B cell (primary cell): Measurements from ENCODE around the gene CATSPERD. TPM values are rescaled to one million over a fixed set of nuclear protein-coding genes. Genes with fewer than 3 reads are reported as not detected.

Experiments
- ATAC-seq: fragments of 200-7000 bp; cut with Tn5 transposase; one replicate; pipeline ENCODE4 v1.10.0; 2021; ENCODE audit warnings: low read depth, mild to moderate bottlenecking, moderate number of reproducible peaks, moderate library complexity
- CTCF ChIA-PET: fragments of 350-600 bp; sonication (Branson Sonifier 250); formaldehyde crosslinking; loops from one replicate; lab custom pipeline; 2021; ENCODE audit warnings: antibody characterized with exemption, inconsistent platforms; lab: Charles Lee
- POLR2A ChIA-PET: fragments of 350-600 bp; sonication (Branson Sonifier 250); formaldehyde crosslinking; loops from one replicate; lab custom pipeline; 2021; ENCODE audit warnings: antibody characterized with exemption; lab: Charles Lee
- DNase-seq: peaks from one replicate; pipeline ENCODE4 v3.0.0; 2013
- H2AFZ ChIP-seq: 2 replicates; pipeline ENCODE4 v1.6.1; 2012; ENCODE audit warnings: mild to moderate bottlenecking, low read depth, low read length; ENCODE audit not compliant: insufficient read depth, poor library complexity, severe bottlenecking
- H3K27ac ChIP-seq, 2 donors: 1 replicate in 1 of 2; 2 replicates in 1 of 2; pipeline ENCODE4 v1.5.1; 2012 to 2013; ENCODE audit warnings: low read length in 2 of 2, mild to moderate bottlenecking in 2 of 2, moderate library complexity in 1 of 2
- H3K27me3 ChIP-seq, 4 experiments: fragments of 200-600 bp in 1 of 4; sonication (generic) in 1 of 4; replicated peaks in 1 of 4; 1 replicate in 2 of 4; 2 replicates in 2 of 4; pipeline versions ENCODE4 v1.6.1 to v1.7.0; 2013 to 2016; ENCODE audit warnings: low read length in 3 of 4, mild to moderate bottlenecking in 2 of 4, mixed read lengths in 1 of 4, moderate library complexity in 1 of 4; ENCODE audit not compliant: insufficient read depth in 4 of 4, control insufficient read depth in 3 of 4; ENCODE audit errors: control extremely low read depth in 1 of 4
- H3K36me3 ChIP-seq, 2 experiments: replicated peaks in 1 of 2; 1 replicate in 1 of 2; 2 replicates in 1 of 2; pipeline versions ENCODE4 v1.6.1 to v1.7.1; 2013; ENCODE audit warnings: low read length in 1 of 2; ENCODE audit not compliant: insufficient read depth in 2 of 2, control insufficient read depth in 1 of 2; ENCODE audit errors: control extremely low read depth in 1 of 2, extremely low read depth in 1 of 2
- H3K4me1 ChIP-seq, 2 donors: fragments of 200-600 bp in 1 of 2; sonication (generic) in 1 of 2; 1 replicate in 1 of 2; 2 replicates in 1 of 2; pipeline versions ENCODE4 v1.5.1 to v1.6.1; 2013 to 2017; ENCODE audit warnings: low read length in 2 of 2; ENCODE audit not compliant: control insufficient read depth in 2 of 2, insufficient read depth in 2 of 2
- H3K4me2 ChIP-seq: replicated peaks from 2 replicates; pipeline ENCODE3; 2012; ENCODE audit warnings: mild to moderate bottlenecking, low read depth, low read length; ENCODE audit not compliant: poor library complexity, severe bottlenecking
- H3K4me3 ChIP-seq, 5 experiments: fragments of 200-600 bp in 1 of 5; sonication (generic) in 1 of 5; 1 replicate in 3 of 5; 2 replicates in 2 of 5; pipeline versions ENCODE4 v1.5.1 to v1.7.0; 2011 to 2016; ENCODE audit warnings: low read length in 4 of 5, mild to moderate bottlenecking in 4 of 5, low read depth in 2 of 5, control low read depth in 1 of 5, moderate library complexity in 1 of 5; ENCODE audit not compliant: insufficient read depth in 1 of 5; ENCODE audit errors: control extremely low read depth in 1 of 5, extremely low read depth in 1 of 5
- H3K79me2 ChIP-seq: fragments of 200-600 bp; sonication (generic); one replicate; pipeline ENCODE4 v1.6.0; 2016; ENCODE audit warnings: low read length; ENCODE audit not compliant: control insufficient read depth, insufficient read depth
- H3K9ac ChIP-seq: fragments of 200-600 bp; sonication (generic); 2 replicates; pipeline ENCODE4 v1.6.1; 2017; ENCODE audit warnings: mild to moderate bottlenecking, low read length, moderate library complexity
- H3K9me3 ChIP-seq, 3 donors: one replicate each; pipeline versions ENCODE4 v1.6.1 to v1.7.1; 2013; ENCODE audit warnings: low read length in 2 of 3; ENCODE audit not compliant: control insufficient read depth in 2 of 3, insufficient read depth in 1 of 3; ENCODE audit errors: control extremely low read depth in 1 of 3
- H4K20me1 ChIP-seq: 2 replicates; pipeline ENCODE4 v1.6.0; 2012; ENCODE audit warnings: mild to moderate bottlenecking, low read length; ENCODE audit not compliant: insufficient read depth, control insufficient read depth, poor library complexity, severe bottlenecking
- H3K27ac Mint-ChIP-seq: one replicate; pipeline ENCODE4 v1.8.0; 2021; ENCODE audit warnings: mixed read lengths
- H3K27me3 Mint-ChIP-seq: one replicate; pipeline ENCODE4 v1.8.0; 2021; ENCODE audit warnings: mixed read lengths
- H3K4me1 Mint-ChIP-seq: one replicate; pipeline ENCODE4 v1.8.0; 2021; ENCODE audit warnings: mixed read lengths
- H3K4me3 Mint-ChIP-seq: one replicate; pipeline ENCODE4 v1.8.0; 2021; ENCODE audit warnings: mixed read lengths
- H3K9me3 Mint-ChIP-seq: one replicate; pipeline ENCODE4 v1.8.0; 2022; ENCODE audit warnings: mixed read lengths; ENCODE audit not compliant: insufficient read depth
- EZH2 ChIP-seq: IDR thresholded peaks from 2 replicates; pipeline ENCODE4 v1.6.1; 2012; ENCODE audit warnings: borderline replicate concordance, low read depth, mild to moderate bottlenecking, moderate library complexity, low read length; ENCODE audit not compliant: insufficient read depth, poor library complexity, severe bottlenecking
- WGBS: methylation state at CpG from one replicate; pipeline ENCODE4 v1.1.5; 2013; ENCODE audit warnings: missing lambda C conversion rate; ENCODE audit not compliant: insufficient coverage; 5-methylcytosine and 5-hydroxymethylcytosine counted together
- intact Hi-C: fragments of 100-400 bp; cut with micrococcal nuclease; formaldehyde crosslinking; loops from one replicate; pipeline ENCODE4 v1.10.0; 2022
- polyA plus RNA-seq: library from polyadenylated mRNA; depleted of rRNA; stranded (reverse); fragments of >200 nt; gene quantifications from 2 replicates; pipeline ENCODE4 v1.2.3, GENCODE V29; 2012
- total RNA-seq, 2 donors: library from RNA; stranded (reverse); fragments of 120-200 nt in 1 of 2; gene quantifications; 1 replicate in 1 of 2; 2 replicates in 1 of 2; pipeline versions ENCODE4 v1.2.3 to v1.2.4, GENCODE V29; 2013 to 2022
- TF ChIP-seq, protein P1 (sequence below): fragments of 200-600 bp; IDR thresholded peaks from one replicate; pipeline ENCODE4 v1.8.0; 2022; ENCODE audit warnings: antibody characterized with exemption, mild to moderate bottlenecking

The CATSPERD gene
- total and polyA plus RNA-seq, 2 donors (not counting 1 experiment from before 2014, with no cell fraction given) = not detected

DNA sequence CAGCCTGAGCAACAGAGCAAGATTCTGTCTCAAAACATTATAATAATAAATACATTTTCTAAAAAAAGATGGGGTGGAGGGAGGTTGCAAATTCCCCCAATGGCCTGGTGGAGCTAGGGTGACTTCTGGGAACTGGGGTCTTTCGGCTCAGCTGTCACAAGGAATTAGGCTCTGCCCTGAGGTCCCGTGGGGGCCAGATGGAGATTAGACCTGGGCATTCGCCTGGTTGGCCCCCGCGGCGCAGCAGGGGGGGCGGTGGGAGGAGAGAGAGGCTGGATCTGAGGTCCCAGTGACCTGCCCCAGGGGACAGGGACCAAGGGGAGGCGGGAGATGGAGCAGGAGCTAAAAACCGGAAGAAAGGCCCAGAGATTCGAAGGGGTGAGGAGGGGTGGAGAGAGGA, 104.3 kb downstream of the CATSPERD start:
- H3K27ac Mint-ChIP-seq = no peak overlapping the region
- POLR2A ChIA-PET = no interaction called here

DNA sequence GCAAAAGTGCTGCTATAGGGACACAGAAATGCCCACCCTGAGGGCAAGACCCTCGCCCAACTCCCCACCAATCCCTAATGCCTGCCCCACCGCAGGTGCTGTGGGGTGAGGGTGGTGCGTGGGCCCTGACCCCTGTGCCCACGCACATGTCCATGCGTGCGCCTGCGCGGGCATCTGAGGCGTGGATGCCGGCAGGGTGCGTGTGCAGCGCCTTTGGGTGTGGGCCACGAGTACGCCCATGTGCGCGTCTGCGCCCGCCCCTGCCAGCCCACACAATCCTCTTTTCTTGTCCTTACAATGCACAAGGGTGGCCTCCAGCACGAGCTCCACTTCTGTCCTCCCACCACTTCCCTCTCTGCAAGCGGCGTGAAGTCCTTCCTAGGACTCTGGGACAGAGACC, 104.7 kb downstream of the CATSPERD start:
- CTCF ChIA-PET = no interaction called here
- WGBS = 96% methylated on average over 19 of the region's 21 CpGs
- Histone ChIP-seq H3K36me3 (no peaks in the 10 kb centered on the region), H3K4me3 (no peak overlapping the region), H3K4me1 (peaks cover 16 to 30% of the 10 kb centered on the region in 2 donors), H3K4me2 (no peak overlapping the region), H3K79me2 (no peaks in the 10 kb centered on the region), H3K27me3 (peaks cover 0 to 25% (median 7%) of the 10 kb centered on the region in 4 experiments), H2AFZ (no peak overlapping the region), H3K27ac (no peak overlapping the region), H3K9ac (no peak overlapping the region), H4K20me1 (no peaks in the 10 kb centered on the region), H3K9me3 (peaks cover 0 to 62% (median 0%) of the 10 kb centered on the region in 3 donors)
- intact Hi-C loops = no loop called here
- H3K4me3 Mint-ChIP-seq = no peak overlapping the region
- POLR2A ChIA-PET = no interaction called here
- peaks cover 18% of the 10 kb centered on the region for H3K4me1 Mint-ChIP-seq
- TF ChIP-seq EZH2 = no peak
- TF ChIP-seq, protein P1, sequence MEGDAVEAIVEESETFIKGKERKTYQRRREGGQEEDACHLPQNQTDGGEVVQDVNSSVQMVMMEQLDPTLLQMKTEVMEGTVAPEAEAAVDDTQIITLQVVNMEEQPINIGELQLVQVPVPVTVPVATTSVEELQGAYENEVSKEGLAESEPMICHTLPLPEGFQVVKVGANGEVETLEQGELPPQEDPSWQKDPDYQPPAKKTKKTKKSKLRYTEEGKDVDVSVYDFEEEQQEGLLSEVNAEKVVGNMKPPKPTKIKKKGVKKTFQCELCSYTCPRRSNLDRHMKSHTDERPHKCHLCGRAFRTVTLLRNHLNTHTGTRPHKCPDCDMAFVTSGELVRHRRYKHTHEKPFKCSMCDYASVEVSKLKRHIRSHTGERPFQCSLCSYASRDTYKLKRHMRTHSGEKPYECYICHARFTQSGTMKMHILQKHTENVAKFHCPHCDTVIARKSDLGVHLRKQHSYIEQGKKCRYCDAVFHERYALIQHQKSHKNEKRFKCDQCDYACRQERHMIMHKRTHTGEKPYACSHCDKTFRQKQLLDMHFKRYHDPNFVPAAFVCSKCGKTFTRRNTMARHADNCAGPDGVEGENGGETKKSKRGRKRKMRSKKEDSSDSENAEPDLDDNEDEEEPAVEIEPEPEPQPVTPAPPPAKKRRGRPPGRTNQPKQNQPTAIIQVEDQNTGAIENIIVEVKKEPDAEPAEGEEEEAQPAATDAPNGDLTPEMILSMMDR = no peak
- no peaks in the 10 kb centered on the region for H3K9me3 Mint-ChIP-seq
- ATAC-seq (no peak), DNase-seq (no peak)
- peaks cover 6% of the 10 kb centered on the region for H3K27me3 Mint-ChIP-seq
- H3K27ac Mint-ChIP-seq = no peak overlapping the region

More for the DNA sequence above, 104.3 kb downstream of the CATSPERD start:
- CTCF ChIA-PET = interaction anchor here (0.6 kb wide), 1 partner anchor 30 kb away, joined by 3 read pairs; no protein-coding TSS in a partner anchor
- H3K4me3 Mint-ChIP-seq = no peak overlapping the region
- no peaks in the 10 kb centered on the region for H3K79me2 ChIP-seq
- DNase-seq = no peak
- intact Hi-C loops = no loop called here
- peaks cover 5% of the 10 kb centered on the region for H3K27me3 Mint-ChIP-seq
- no peaks in the 10 kb centered on the region for H4K20me1 ChIP-seq
- ATAC-seq = no peak
- no peak overlapping the region for H3K27ac ChIP-seq
- no peaks in the 10 kb centered on the region for H3K36me3 ChIP-seq
- peaks cover 16% of the 10 kb centered on the region for H3K4me1 Mint-ChIP-seq
- H3K9me3 Mint-ChIP-seq = no peaks in the 10 kb centered on the region
- no peak for TF ChIP-seq EZH2
- TF ChIP-seq, protein P1 = no peak
- peaks cover 16 to 30% of the 10 kb centered on the region in 2 donors for H3K4me1 ChIP-seq
- peaks cover 0 to 57% (median 0%) of the 10 kb centered on the region in 3 donors for H3K9me3 ChIP-seq
- H3K4me3 ChIP-seq = no peak overlapping the region
- H3K4me2 ChIP-seq = no peak overlapping the region
- 92% methylated on average over 10 of the region's 10 CpGs for WGBS
- no peak overlapping the region for H2AFZ ChIP-seq
- no peak overlapping the region for H3K9ac ChIP-seq
- H3K27me3 ChIP-seq = peaks cover 0 to 21% (median 7%) of the 10 kb centered on the region in 4 experiments
